OCI-LY7 (cell line): ENCODE data around the gene SACM1L.

ENCODE experiments used
- EZH2phosphoT487 ChIP-seq: fragments of 200-600 bp; sonication (generic); IDR thresholded peaks from 2 replicates; pipeline ENCODE4 v1.6.1; 2018; ENCODE audit warnings: low read depth, borderline replicate concordance, mild to moderate bottlenecking, mixed run types, antibody characterized with exemption, low read length, moderate library complexity, mixed read lengths
- TF ChIP-seq, protein P1 (sequence below): fragments of 200-600 bp; sonication (generic); conservative IDR thresholded peaks from 2 replicates; pipeline ENCODE4 v1.5.1; 2014; ENCODE audit warnings: mild to moderate bottlenecking, antibody characterized with exemption, low read length, moderate library complexity, mixed read lengths

DNA sequence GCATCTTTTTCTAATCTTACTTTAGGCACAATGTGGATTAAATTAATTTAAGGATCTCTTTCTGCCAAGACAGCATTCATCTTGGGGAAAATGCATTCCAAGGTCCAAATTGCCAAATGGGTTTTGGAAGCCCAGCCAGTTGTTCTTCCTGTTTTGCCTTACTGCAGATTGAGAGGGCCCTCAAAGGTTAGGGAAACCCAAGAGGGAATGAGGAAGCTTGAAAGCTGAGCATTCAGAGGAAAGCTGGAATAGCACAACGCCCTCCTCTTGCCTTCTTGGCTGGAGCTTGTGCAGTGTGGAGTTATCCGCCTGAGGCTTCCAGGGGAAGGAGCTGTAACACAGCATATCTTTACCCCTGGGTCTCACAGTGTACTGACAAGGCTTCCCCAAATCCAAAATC is 18.2 kb upstream of the SACM1L start:
- TF ChIP-seq, protein P1, sequence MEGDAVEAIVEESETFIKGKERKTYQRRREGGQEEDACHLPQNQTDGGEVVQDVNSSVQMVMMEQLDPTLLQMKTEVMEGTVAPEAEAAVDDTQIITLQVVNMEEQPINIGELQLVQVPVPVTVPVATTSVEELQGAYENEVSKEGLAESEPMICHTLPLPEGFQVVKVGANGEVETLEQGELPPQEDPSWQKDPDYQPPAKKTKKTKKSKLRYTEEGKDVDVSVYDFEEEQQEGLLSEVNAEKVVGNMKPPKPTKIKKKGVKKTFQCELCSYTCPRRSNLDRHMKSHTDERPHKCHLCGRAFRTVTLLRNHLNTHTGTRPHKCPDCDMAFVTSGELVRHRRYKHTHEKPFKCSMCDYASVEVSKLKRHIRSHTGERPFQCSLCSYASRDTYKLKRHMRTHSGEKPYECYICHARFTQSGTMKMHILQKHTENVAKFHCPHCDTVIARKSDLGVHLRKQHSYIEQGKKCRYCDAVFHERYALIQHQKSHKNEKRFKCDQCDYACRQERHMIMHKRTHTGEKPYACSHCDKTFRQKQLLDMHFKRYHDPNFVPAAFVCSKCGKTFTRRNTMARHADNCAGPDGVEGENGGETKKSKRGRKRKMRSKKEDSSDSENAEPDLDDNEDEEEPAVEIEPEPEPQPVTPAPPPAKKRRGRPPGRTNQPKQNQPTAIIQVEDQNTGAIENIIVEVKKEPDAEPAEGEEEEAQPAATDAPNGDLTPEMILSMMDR, result no peak
- TF ChIP-seq EZH2phosphoT487, result no peak
